Inflammatory macrophage treated with lipopolysaccharide for 1 hour (primary cell): ENCODE measurements around the gene VTI1A.

Source experiments
- DNase-seq, 2 donors: peaks; one replicate each; pipeline ENCODE4 v3.0.0-alpha.2; 2020 to 2022

VTI1A gene

GRCh38 chr10:112548535-112549276, 101.7 kb downstream of the VTI1A start:
- DNase-seq = no peak

- DNase-seq = no peak
Measured at GRCh38 chr10:112552593-112553110, 105.6 kb downstream of the VTI1A start.

- no peak for DNase-seq
Measured at GRCh38 chr10:112553315-112553714, 106.3 kb downstream of the VTI1A start.

- no peak for DNase-seq
Measured at GRCh38 chr10:112554263-112554662, 107.2 kb downstream of the VTI1A start.

GRCh38 chr10:112557197-112557596, 110.2 kb downstream of the VTI1A start:
- no peak for DNase-seq

- no peak for DNase-seq
Measured at GRCh38 chr10:112558476-112559142, 111.6 kb downstream of the VTI1A start.

- no peak for DNase-seq
Measured at GRCh38 chr10:112559349-112559748, 112.3 kb downstream of the VTI1A start.

- no peak for DNase-seq
Measured at GRCh38 chr10:112562122-112562521, 115.1 kb downstream of the VTI1A start.

- no peak for DNase-seq
Measured at GRCh38 chr10:112562809-112563663, 116.0 kb downstream of the VTI1A start.

- no peak for DNase-seq
Measured at GRCh38 chr10:112564337-112564736, 117.3 kb downstream of the VTI1A start.

- DNase-seq = peak; percentile 51 to 91
Measured at GRCh38 chr10:112565434-112566053, 118.5 kb downstream of the VTI1A start.

- no peak for DNase-seq
Measured at GRCh38 chr10:112570585-112570984, 123.6 kb downstream of the VTI1A start.

GRCh38 chr10:112579578-112579977, 132.6 kb downstream of the VTI1A start:
- DNase-seq = no peak

GRCh38 chr10:112580267-112580666, 133.3 kb downstream of the VTI1A start:
- no peak for DNase-seq

GRCh38 chr10:112581921-112582320, 134.9 kb downstream of the VTI1A start:
- DNase-seq = no peak

- no peak for DNase-seq
Measured at GRCh38 chr10:112583236-112583939, 136.4 kb downstream of the VTI1A start.

- no peak for DNase-seq
Measured at GRCh38 chr10:112584276-112584675, 137.3 kb downstream of the VTI1A start.

GRCh38 chr10:112585126-112585525, 138.1 kb downstream of the VTI1A start:
- DNase-seq = no peak

GRCh38 chr10:112585960-112586359, 138.9 kb downstream of the VTI1A start:
- no peak for DNase-seq

- no peak for DNase-seq
Measured at GRCh38 chr10:112587729-112588128, 140.7 kb downstream of the VTI1A start.

- DNase-seq = no peak
Measured at GRCh38 chr10:112588225-112588990, 141.4 kb downstream of the VTI1A start.
